Dermis microvascular lymphatic vessel endothelial cell (primary cell): ENCODE data around the gene FAM193A. TPM values are rescaled to one million over a fixed set of nuclear protein-coding genes. Genes with fewer than 3 reads are reported as not detected.
"Not testable (repeated sequence)": the region's sequence is repeated elsewhere in the genome, so short reads cannot be mapped to it uniquely, and the experiment has no call there.

Source experiments
- DNase-seq, 2 donors: peaks; one replicate each; pipeline versions ENCODE4 v3.0.0 to v3.0.0-alpha.2; 2010; ENCODE audit warnings: low read depth in 2 of 2
- total RNA-seq: library from RNA; depleted of rRNA; stranded (reverse); fragments of >200 nt; gene quantifications from 2 replicates; pipeline ENCODE4 v1.2.1, GENCODE V29; 2014

Gene FAM193A
- total RNA-seq, 1 donor from 2014 or later = 4.4 TPM

DNA sequence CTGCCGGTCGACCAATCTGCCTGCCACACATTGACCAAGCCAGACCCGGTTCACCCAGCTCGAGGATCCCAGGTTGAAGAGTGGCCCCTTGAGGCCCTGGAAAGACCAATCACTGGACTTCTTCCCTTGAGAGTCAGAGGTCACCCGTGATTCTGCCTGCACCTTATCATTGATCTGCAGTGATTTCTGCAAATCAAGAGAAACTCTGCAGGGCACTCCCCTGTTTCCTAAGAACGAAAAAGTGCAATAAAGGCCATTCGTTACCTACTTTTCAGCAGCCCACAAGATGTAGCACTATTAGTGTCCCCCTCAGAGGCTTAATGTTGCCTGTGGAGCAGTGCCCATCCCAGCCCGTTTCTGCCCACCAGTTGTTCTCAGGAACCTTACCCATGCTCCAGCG is 22.3 kb upstream of the FAM193A start:
- not testable (repeated sequence) for DNase-seq

DNA sequence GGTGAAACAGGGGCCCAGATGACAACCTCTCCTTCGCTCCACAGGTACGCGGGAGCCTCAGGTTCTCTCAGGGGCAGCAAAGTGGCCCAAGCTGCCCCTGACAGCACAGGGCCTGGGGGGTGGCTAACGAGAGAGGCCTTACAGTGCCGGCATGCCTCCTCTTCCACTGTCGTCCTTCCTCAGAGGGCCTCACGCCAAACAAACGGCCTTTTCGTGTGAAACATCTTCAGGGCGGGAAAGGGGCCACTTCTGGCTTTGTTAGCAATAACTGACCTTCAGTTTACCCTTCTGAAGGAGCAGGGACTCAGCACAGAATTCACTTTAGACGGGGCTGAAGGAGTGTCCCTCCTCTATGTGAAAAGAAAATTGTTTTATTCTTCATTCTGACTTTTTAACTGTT is 21.5 kb upstream of the FAM193A start:
- DNase-seq = not testable (repeated sequence)

DNA sequence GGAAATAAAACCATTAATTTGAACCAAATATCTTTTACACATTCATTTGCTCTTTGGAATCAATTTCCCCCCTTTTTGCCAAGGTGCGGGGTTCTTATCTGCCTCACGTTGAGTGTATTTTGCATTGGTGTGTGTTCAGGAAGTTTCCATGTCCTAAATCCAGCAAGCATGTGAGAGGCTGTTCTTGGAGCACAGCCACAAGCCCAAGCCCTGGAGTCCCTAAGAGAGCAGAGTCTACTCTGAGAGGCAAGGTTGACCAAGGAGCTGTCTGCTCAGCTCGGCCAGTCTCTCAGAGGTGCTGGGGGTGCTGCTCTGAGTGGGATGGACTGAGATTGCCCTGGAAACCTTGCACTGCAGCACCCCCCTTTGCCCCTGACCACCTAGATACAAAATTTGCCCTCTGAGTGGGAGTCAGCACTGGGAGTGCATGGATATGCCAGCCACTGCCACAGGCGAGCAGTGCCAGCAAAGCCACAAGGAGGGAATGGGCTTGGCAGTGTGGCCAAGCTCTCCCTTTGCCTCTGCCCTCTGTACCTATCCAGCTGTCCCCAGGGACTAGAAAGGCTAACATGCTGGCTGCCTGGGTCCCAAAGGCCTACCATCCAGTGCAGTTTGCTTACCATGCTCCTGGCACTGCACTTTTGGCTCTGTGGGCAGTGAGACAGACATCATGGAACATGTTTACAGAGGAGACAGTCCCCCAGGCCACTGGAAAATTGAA is 20.5 kb upstream of the FAM193A start:
- no peak for DNase-seq

DNA sequence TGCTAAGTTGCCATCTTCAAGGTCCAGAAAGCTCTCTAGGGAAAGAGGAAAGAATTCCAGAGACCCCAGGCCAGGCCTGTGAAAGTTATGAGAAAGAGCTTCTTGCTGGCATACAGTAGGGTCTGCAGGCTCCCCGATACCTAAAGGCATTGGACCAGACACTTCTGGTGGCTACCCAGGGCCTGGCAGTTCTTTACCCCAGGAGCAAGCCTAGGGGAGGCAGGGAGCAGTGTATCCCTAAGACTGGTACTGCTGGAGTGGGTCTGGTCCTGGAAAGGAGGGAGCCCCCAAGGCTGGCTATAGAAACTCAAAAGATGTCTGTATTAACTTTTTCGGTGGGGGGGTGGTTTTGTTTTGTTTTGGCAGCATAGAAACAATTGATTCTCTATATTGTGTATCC is 19.8 kb upstream of the FAM193A start:
- no peak for DNase-seq

DNA sequence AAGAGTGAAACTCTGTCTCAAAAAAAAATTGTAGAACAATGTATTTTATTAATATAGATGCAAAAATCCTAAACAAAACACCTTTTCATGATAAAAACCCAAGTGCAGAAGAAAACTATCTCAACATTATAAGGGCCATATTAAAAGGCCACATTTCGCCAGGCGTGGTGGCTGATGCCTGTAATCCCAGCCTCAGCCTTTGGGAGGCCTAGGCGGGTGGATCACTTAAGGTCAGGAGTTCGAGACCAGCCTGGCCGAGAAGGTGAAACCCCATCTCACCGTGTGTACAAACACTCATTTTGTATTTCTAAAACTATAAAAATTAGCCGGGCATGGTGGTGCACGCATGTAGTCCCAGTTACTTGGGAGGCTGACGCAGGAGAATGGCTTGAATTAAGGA is 9.9 kb upstream of the FAM193A start:
- DNase-seq = no peak

DNA sequence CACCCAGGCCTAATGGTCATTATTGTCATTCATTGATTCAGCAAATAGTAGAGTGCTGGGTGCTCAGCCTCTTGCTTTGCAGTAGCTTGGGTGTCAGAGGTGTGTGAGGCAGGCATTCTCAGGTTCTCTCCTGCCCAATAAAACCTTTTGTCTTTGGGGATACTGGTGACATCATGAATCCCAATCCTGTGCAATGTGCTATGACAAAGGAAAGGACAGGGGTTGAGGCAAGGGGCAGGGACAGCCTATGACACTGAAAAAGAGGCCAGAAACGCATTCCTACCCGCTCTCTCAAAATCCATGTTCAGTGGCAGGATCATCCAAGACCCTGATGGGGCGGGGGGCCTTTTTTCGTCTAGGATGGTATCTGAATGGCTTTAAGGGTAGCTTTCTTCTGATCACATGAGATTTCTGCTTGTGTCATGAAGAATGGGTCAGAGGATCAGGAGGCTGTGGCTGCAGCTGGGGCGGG is 1.5 kb upstream of the FAM193A start:
- DNase-seq = no peak

DNA sequence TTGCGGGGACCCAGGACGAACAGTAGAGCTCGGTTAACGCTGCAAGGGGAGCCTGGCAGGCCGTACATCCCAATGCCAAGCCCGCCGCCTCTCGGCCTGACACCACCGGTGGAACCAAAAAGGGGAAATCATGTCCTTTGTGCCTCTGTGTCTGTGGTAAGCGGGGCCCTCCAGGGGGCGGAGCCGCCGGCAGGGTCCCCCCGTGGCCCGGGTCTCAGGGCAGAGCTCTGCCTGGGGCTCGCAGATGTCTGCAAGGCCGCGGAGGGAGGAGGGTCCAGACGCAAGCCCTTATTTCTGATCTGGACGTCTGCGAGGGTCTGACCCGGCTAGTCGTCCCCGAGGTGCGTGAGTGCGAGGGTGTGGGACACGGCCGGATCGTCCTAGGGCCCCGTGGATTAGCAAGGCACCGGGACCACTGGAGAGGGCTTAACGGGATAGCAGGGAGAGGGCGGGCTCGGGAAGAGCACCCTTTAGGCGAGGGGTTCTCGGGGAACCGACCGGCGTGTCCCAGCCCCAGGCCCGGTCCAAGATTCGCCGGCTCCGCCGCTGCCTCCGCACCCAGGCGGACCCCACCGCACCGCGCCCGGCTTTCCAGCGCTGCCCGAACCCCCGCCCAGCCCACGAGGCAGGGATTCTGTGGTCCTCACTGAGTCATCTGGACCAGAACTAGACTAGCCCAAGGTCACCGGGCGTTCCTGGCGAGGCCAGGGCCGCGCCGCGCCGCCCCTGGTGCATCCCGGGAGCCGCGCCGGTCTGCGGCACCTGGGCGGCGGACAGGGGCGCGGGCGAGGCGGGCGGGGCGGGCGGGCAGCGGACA is 863 bp upstream of the FAM193A start:
- DNase-seq = peak in 1 of 2 donors; percentile 41

DNA sequence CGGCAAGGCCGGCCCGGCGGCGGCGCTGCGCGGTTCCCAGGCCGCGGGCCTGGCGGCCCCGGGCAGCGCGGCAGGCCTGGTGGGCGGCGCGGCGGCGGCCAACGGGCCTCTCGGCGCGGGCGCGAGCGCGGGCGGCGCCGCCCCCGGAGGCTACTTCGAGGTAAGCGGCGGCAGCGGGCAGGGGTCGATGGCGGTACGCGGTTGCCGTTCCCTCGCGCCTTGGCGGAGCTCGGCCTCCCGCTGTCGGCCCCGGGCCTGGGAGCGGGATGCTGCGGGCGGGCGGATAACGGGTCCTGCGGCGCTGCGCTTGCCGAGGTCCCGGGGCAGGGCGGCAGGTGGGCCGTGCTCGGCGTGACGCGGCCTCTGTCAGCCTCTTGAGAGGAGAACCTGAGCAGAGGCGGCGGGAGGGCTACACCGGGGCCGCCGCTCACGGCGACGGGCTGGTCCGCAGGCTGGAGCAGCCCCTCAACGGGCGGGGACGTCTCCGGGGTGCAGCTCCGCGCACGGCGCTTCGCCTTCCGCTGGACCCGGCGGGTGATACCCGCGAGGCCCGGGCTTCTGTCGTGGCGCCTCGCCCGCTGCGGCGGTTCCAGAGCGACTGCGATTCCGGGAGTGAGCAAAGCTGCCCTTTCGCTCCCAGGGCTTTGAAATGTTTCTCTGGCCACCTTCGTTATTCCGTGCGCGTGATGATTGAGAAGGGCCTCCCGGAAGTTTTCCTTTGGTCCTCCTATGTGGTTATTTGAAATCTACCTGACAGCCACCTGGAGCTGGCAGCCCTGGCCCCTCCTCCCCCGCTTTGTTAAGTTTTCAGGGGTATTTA is 774 bp downstream of the FAM193A start:
- peak in 1 of 2 donors; percentile 54 for DNase-seq

DNA sequence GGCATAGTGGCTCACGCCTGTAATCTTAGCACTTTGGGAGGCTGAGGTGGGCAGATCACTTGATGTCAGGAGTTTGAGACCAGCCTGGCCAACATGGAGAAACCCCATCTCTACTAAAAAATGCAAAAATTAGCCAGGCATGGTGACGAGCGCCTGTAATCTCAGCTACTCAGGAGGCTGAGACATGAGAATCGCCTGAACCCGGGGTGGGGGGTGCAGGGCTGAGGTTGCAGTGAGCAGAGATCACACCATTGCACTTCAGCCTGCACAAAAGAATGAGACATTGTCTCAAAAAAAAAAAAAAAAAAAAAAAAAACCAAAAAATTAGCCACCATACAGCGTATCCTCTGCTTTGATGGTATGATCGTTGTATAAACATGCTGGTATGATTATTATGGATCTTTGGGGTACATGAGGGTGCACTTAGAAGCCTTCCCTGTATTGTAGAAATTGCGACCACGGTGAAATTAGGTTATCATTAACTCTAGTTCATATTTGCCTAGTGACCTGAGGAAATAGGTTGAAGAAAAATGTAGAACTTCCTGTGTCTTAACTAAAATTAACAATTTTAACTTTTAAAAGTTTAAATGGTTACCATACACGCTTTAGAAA is 7.2 kb downstream of the FAM193A start:
- DNase-seq = not testable (repeated sequence)

DNA sequence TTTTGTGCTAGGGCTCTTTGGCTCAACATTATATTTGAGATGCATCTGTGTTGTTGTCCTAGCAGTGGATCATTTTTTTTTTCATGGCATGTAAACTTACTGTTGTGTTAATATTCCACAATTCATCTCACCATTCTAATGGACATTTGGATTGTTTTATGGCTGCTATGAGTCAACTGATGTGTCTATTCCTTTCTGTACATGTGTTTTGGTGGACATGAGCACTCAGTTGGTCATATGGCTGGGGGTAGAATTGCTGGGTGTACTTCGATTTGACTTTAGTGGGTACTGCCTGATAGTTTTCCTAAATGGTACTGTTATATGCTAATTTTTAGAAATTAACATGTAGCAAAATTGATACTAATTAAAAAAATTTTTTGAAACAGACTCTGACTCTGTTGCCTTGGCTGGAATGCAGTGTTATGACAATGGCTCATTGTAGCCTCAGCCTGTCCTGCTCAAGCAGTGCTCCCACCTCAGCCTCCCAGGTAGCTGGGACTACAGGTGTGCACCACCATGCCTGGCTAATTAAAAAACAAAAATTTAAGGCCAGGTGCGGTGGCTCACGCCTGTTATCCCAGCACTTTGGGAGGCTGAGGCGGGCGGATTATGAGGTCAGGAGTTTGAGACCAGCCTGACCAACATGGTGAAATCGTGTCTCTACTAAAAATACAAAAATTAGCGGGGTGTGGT is 9.0 kb downstream of the FAM193A start:
- DNase-seq = no peak

DNA sequence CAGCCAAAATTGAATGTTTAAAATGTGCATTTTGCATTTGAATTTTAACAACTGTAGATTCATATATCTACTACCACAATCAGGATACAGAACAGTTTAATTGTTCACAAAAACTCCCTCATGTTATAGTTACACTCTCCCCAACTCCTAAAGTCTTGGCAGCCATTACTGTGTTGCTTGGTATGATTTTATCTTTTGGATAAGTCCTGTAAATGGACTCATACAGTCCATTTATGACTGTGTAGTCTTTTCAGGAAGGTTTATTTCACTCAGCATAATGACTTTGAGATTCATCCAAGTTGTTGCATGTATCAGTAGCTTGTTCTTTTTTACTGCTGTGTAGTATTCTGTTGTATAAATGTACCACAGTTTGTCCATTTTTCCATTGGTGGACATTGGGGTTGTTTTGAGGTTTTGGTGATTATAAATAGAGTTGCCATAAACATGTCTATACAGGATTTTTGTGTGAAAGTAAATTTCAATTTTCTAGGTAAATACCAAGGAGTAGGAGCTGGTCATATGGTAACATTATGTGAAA is 9.9 kb downstream of the FAM193A start:
- no peak for DNase-seq

DNA sequence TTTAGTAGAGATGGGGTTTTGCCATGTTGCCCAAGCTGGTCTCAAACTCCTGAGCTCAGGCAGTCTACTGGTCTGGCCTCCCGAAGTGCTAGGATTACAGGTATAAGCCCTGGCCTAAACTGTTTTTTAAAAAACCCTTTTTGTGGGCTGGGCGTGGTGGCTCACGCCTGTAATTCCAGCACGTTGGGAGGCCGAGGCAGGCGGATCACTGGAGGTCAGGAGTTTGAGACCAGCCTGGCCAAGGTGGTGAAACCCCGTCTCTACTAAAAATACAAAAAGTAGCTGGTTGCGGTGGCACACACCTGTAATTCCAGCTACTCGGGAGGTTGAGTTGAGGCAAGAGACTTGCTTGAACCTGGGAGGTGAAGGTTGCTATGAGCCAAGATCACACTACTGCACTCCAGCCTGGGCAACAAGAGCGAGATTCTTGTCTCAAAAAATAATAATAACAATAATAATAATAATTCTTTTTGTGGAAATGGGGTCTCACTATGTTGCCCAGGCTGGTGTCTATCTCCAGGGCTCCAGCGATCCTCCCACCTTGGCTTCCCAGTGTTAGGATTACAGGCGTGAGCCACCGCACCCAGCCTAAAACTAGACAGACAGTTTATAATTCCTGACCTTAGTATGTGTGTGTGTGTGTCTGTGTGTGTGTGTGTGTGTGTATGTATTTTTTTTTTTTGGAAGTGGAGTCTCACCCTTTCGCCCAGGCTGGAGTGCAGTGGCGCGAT is 10.7 kb downstream of the FAM193A start:
- DNase-seq = not testable (repeated sequence)

DNA sequence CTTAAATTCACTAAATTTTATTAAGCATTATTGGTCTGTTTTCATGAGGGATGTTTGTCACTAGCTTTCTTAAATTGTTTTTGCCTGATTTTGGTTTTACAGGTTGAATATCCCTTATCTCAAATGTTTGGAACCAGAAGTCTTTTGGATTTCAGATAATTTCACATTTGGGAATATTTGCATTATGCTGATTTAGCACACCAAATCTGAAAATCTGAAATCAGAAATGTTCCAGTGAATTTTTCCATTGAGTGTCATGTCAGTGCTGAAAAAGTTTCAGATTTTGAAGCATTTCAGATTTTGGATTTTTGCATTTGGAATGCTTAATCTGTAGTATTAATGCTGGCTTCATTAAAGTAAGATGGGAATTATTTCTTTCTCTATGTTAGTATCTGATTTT is 14.7 kb downstream of the FAM193A start:
- no peak for DNase-seq

DNA sequence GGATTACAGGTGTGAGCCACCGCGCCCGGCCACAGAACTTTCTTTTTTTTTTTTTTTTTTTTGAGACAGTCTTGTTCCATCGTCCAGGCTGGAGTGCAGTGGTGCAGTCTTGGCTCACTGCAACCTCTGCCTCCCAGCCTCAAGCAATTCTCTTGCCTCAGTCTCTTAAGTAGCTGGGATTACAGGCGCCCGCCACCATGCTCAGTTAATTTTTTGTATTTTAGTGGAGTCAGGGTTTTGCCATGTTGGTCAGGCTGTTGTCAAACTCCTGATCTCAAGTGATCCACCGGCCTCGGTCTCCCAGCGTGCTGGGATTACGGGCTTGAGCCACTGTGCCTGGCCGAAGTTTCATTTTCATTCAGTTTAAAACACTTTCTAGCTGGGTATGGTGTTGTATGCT is 16.4 kb downstream of the FAM193A start:
- no peak for DNase-seq

DNA sequence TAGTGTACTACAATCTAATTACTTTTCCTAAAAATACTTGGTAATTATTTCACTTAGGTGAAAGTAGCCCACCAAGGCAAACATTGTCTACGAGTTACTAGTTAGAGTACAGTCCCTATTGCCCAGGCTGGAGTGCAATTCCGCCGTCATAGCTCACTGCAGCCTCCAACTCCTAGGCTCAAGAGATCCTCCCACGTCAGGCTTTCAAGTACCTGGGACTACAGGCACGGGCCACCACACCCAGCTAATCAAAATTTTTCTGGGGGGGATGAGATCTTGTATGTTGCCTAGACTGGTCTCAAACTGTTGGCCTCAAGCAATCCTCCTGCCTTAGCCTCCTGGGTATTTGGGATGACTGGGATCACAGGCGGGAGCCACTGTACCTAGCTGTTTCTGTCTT is 21.9 kb downstream of the FAM193A start:
- DNase-seq = no peak

DNA sequence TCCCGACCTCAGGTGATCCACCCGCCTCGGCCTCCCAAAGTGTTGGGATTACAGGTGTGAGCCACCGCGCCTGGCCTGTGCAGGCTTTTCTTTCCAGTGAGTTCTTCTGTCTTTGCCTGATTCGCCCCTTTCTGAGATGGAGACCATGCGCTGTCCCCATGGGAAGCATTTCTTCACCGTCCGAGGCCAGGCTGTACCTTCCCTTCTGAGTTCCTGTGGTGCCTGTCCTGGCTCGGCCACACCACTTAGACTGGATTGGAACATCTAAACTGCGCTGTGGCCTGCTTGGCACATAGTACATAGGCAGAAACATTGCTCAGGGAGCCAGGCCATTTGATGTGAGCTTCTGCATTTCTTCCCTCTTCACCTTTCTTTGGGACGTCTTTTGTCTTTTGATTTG is 23.7 kb downstream of the FAM193A start:
- no peak for DNase-seq

DNA sequence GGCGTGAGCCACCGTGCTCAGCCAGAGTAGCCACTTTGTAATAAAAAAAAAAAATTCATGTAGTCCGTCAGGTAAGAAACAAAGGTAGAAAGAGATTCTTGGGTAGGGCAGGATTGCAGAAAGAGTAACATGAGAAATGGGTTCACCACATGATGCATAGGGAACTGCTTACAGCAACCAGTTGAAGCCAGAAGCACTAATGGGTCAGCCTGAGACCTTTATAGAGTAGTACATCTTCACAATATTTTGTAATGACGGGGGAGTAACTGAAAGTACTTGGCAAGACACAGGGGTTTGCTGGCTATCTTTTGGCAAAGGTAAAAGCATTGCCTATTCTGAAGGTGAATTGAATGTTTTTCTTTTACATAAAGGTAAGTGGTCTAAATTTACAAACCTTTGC is 29.1 kb downstream of the FAM193A start:
- no peak for DNase-seq

DNA sequence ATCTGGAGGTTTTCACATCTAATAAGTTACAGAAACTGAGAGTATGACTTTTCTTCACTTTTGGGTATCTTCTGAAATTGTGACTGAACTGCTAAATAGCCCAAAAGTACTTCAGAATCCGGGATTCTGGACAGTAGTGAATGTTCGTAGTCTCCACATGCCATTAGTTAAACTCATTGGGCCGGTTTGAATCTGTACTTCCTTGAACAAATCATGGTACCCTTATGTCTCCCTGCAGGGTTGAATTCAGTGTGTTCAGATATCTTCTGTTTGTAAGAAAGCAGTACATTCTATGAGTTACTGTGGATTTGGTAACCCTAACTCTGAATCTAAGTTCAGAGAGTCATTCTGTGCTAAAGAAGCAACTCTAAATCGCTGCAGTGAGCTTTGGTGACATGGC is 33.6 kb downstream of the FAM193A start:
- no peak for DNase-seq

DNA sequence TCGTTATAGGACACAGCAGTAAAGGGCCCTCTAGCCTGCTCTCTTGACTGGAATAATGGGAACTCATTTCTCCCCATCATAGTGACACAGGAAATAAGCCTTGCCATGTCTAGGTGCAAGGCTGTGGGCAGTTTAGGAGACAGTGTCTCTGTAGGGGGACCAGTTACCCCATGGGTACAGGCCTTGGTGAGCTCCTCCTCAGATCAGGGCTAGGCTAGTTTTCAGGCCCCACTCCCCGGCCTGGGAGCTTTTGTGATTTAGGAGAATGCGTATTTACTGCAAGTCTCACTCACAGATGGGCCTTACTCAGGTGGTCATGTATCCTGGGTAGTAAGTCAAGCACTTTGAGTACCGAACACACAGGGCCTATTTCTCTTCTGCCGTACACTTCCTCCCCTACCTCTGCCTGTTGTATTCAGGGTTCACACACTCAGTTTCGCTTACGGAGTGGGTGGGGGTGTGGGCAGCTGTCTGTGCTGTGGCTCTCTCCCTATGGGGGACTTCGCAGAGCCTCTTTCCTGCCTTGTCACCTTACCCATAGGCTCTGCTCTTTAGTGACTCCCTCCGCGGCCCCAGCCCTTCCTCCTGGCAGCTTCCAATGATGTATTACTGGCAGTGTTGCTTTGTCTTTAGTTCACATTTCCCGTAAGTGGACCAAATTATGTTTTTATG is 34.2 kb downstream of the FAM193A start:
- DNase-seq = peak; percentile 27 to 37
